ENCODE results near the gene SPTBN1. TPM values are rescaled to one million over a fixed set of nuclear protein-coding genes. Genes with fewer than 3 reads are reported as not detected.
A peak's percentile ranks its signal among the peaks of the same experiment; 100 is the strongest.

Gene SPTBN1
- total and polyA plus RNA-seq, 9 of the 15 experiments (the other 6 are each of a cell fraction or from before 2014, with no cell fraction given), result 8.9 to 66.8 (median 31.4) TPM

DNA sequence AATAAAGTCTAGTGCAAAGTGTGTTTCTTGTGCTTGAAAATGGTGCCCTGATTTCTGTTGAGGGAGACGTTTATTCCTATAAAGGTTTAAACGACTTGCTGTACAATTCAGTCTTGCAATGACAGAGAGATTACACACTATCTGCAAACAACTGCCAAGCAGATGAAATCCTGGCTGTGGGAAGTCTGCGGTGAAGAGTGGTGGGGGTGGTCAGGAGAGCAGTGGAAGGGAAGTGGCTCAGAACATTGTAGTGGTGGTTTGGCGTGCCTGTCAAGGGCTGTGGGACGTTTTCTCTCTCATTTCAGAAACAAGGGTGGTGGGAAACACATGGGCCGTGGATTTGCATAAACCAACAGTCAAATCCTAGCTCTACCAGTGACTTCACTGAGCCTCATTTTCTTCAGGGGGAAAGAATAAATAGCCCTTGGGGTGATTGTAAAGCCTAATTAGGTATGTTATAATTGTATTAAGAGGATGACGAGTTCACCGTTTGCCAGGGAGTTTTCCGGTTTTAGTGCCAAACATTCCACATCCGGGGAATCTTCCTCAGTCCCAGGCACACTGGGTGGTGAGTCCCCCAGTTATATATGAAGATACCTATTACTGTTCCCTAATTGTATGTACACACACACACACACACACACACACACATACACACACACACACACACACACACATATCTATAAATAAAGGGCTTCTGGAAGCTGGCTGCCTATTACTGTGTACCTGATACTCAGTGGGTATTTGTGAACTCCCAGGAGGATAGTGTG lies 115.0 kb downstream of the SPTBN1 start (continued):
- TF ChIP-seq NCOA2 (IDR thresholded peaks at IDR 0.05; ENCODE audit: partially characterized antibody in 2 of 2) (no peak), SRSF1 (IDR thresholded peaks at IDR 0.05; ENCODE audit: low read depth, low read length) (no peak), PRMT5 (CRISPR knock-in tag; IDR thresholded peaks at IDR 0.05) (no peak), NFIC (IDR thresholded peaks at IDR 0.05) (peak; percentile 60), GTF2F1 (IDR thresholded peaks at IDR 0.05; ENCODE audit: low read depth, low read length) (no peak), ZZZ3 (IDR thresholded peaks at IDR 0.05) (no peak), ARNT (IDR thresholded peaks at IDR 0.05) (peak in 1 of 2 experiments; percentile 43; a peak in 1 of 4 replicates), STAT6 (CRISPR knock-in tag; IDR thresholded peaks at IDR 0.05) (no peak), HBP1 (CRISPR knock-in tag; IDR thresholded peaks at IDR 0.05) (no peak), USF1 (CRISPR knock-in tag; IDR thresholded peaks at IDR 0.05) (no peak), MCM7 (IDR thresholded peaks at IDR 0.05) (no peak), DNMT1 (IDR thresholded peaks at IDR 0.05) (no peak), HNRNPH1 (optimal IDR thresholded peaks at IDR 0.05; ENCODE audit: low read depth, low read length) (no peak)
- TF ChIP-seq, protein P1, sequence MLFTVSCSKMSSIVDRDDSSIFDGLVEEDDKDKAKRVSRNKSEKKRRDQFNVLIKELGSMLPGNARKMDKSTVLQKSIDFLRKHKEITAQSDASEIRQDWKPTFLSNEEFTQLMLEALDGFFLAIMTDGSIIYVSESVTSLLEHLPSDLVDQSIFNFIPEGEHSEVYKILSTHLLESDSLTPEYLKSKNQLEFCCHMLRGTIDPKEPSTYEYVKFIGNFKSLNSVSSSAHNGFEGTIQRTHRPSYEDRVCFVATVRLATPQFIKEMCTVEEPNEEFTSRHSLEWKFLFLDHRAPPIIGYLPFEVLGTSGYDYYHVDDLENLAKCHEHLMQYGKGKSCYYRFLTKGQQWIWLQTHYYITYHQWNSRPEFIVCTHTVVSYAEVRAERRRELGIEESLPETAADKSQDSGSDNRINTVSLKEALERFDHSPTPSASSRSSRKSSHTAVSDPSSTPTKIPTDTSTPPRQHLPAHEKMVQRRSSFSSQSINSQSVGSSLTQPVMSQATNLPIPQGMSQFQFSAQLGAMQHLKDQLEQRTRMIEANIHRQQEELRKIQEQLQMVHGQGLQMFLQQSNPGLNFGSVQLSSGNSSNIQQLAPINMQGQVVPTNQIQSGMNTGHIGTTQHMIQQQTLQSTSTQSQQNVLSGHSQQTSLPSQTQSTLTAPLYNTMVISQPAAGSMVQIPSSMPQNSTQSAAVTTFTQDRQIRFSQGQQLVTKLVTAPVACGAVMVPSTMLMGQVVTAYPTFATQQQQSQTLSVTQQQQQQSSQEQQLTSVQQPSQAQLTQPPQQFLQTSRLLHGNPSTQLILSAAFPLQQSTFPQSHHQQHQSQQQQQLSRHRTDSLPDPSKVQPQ (CRISPR knock-in tag; IDR thresholded peaks at IDR 0.05; ENCODE audit: borderline replicate concordance), result no peak

All from K562 (cell line).